B cell (primary cell): ENCODE measurements around the gene ZNF79.

Experiments
- CTCF ChIP-seq: fragments of 200-600 bp; IDR thresholded peaks from one replicate; pipeline ENCODE4 v1.8.0; 2022; ENCODE audit warnings: antibody characterized with exemption, mild to moderate bottlenecking
- EZH2 ChIP-seq: IDR thresholded peaks from 2 replicates; pipeline ENCODE4 v1.6.1; 2012; ENCODE audit warnings: borderline replicate concordance, low read depth, mild to moderate bottlenecking, moderate library complexity, low read length; ENCODE audit not compliant: insufficient read depth, poor library complexity, severe bottlenecking

- no peak for TF ChIP-seq CTCF
- TF ChIP-seq EZH2, result no peak
Observed at GRCh38 chr9:127411122-127411521, 13.1 kb upstream of the ZNF79 start.
